Head of caudate nucleus (tissue), 42 donors: Measurements from ENCODE around the gene P2RY14.
A peak's percentile ranks its signal among the peaks of the same experiment; 100 is the strongest.

Experiments
- DNase-seq, 42 donors: peaks; one replicate each; pipeline versions ENCODE4 v3.0.0 to v3.0.0-alpha.2; 2020 to 2021; ENCODE audit warnings: mixed read lengths in 7 of 42
- intact Hi-C: fragments of 100-400 bp; cut with DNase I; formaldehyde crosslinking; loops from one replicate; pipeline ENCODE4 v1.15.0; 2022

P2RY14 gene

DNA sequence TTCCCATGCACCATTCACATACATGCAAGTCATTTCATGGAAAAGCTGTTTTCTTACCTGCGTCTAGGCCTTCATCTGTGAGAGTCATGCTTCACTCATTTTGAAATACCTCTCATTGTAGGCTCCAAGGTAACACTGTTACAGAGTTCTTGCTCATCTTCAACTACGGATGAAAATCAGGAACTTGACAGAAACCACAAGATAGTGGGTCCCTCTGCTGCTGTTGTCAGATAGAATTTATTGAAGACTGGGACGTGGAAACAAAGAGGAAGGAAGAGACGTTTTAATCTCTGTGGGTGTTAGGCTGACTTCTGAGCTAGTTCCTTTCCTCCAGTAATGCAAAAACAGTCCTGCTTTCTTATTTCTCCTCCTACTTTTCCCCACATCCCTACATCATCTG is at the start of gene P2RY14:
TSS of gene P2RY14 (minus strand) at position 313 of the 400 bp plus-strand sequence. CDS start 64,226 bp downstream, outside the sequence.
- intact Hi-C loops: no loop called here

DNA sequence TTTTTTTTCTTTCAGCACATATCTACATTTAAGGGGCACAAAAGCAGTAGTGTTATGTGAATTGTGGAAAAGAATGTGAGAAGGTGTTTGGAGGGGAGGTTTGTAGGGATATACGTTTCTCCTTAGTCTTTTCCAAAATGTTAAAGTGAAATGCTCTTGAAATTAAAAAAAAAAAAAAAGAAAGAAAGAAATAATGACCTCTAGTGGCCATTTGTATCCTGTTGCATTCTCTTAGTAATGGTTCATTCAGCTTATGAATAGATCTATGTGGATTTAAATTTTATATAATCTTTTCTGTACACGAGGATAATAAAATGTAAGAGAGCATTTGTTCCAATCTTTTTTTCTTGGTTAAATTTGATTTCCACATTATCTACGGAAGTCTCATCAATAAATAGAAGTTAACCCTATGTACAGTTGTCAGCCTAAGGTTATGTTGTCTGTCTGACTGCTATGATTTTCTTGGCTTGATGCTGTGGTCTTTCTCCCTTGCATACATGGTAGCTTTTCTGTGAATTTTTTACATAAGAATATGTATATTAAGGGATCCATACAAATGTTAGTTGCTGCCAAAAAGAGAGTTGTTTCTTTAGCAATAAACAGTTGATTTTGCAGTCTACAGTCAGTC is 49.3 kb upstream of the P2RY14 start:
- DNase-seq: no peak
- intact Hi-C loops: no loop called here

More for the DNA sequence above, at the start of gene P2RY14:
- peak in 2 of 42 donors; percentile 7 to 13 for DNase-seq

DNA sequence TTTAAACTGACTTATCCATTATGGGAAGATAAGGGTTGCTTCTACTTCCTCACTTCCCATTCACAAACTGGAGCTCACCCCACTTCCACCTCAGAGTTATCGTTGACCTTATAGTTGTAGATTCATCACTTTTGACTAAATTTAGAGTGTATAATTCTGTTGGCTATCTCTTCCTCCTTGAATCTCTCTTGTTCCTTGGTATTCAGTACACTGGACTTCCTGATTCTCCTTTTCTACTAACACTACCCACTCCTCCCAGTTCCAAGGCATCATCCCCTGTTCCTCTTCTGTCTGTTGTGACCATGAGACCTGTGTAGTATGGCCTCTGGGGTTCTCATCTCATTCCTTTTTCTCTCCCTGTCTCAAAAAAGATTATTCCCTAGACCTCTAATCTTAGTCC is 44.2 kb upstream of the P2RY14 start:
- intact Hi-C loops: no loop called here
- DNase-seq: no peak

DNA sequence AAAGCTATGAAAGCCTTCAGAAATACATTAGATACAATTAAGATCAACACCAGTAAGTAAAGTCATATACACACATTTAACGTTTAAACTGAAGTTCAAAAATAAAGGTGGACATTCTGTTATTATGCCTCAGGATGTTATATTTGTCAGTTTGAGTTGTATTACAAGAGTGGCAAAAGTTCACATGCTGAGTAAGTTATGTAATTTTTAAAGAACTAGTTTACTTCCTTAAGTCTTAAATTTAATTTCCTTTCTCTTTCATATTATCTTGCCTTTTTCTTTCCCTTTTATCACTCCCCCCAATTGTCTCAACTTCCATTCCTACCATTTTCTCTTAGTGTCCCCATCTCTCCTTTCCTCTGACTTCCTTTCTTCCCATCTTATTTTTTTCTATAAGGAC is 43.2 kb upstream of the P2RY14 start:
- no peak for DNase-seq
- intact Hi-C loops: no loop called here

GRCh38 chr3:151320131-151320530 is 41.8 kb upstream of the P2RY14 start:
- intact Hi-C loops: no loop called here
- no peak for DNase-seq

GRCh38 chr3:151319628-151320027 is 41.3 kb upstream of the P2RY14 start:
- no peak for DNase-seq
- intact Hi-C loops: no loop called here

DNA sequence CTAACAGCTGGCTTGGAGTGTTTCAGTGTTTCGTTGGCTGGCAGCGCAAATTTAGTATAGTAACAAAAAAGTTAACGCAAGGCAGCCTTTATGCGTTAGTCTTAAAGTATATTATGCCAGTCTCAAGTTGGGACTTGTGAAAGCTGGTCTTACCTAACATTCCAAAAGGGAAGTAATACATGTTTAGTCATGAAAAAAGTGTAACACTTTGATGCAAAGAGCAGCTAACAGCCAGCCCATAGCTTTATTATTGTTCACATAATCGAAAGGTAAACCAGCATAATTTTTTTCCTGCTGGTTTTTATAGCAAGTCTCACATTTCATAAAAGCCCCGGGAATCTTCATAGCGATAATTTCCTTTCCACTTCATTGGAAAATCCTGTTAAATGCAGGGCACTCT is 40.6 kb upstream of the P2RY14 start:
- DNase-seq: no peak
- intact Hi-C loops: no loop called here

DNA sequence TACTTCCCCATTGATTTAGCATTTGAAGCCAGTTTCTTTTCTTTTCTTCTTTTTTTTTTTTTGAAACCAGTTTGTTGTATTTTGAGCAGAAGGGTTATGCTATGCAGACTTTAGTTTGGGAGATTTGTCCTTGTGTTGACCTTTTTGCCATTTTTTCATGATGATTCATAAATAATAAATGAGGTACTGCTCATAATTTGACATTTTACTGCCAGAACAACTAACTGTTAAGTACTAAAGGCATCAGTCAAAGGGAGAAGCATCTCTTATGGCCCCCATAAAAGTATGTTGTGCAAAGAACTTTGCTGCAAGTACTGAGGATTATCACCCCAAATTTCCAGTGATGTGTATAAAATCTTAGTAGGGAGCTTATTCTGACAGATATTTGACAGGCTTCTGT is 40.0 kb upstream of the P2RY14 start:
- intact Hi-C loops: no loop called here
- no peak for DNase-seq

- intact Hi-C loops: no loop called here
- peak in 17 of 42 donors; percentile 7 to 68 (median 31) for DNase-seq
These were observed 38.1 kb upstream of the P2RY14 start, which contains the start of gene GPR87 for GRCh38 chr3:151316267-151316991. TSS of gene GPR87 (minus strand) at chr3:151316820. CDS start at chr3:151300100, 16,720 bp downstream.

GRCh38 chr3:151315846-151316245 is 37.5 kb upstream of the P2RY14 start:
- DNase-seq: no peak
- intact Hi-C loops: no loop called here

- intact Hi-C loops: no loop called here
- no peak for DNase-seq
These were observed 36.8 kb upstream of the P2RY14 start for GRCh38 chr3:151315136-151315535.

- DNase-seq: no peak
- intact Hi-C loops: no loop called here
These were observed 36.3 kb upstream of the P2RY14 start for GRCh38 chr3:151314593-151314992.

- intact Hi-C loops: no loop called here
- no peak for DNase-seq
These were observed 35.8 kb upstream of the P2RY14 start for GRCh38 chr3:151314137-151314536.

GRCh38 chr3:151312972-151313371 is 34.6 kb upstream of the P2RY14 start:
- intact Hi-C loops: no loop called here
- no peak for DNase-seq

DNA sequence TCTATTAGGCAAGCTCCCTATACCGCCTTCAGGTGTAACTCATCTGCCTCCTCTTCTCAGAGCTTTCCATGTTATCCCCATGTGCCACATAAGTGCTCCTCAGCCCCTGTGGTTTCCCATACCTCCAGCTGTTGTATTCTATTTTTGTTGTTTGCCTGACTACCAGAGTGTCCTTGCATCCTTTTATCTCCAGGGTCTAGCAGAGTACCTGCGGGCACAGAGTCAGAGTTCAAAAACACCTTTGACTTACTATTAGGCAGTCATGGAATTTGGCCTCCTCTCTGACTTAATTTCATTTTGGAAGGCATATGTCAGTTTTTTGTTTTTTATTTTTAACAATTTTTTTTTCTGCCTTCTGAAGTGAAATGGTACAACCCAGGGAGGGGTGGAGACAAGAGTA is 31.2 kb upstream of the P2RY14 start:
- no peak for DNase-seq
- intact Hi-C loops: no loop called here

DNA sequence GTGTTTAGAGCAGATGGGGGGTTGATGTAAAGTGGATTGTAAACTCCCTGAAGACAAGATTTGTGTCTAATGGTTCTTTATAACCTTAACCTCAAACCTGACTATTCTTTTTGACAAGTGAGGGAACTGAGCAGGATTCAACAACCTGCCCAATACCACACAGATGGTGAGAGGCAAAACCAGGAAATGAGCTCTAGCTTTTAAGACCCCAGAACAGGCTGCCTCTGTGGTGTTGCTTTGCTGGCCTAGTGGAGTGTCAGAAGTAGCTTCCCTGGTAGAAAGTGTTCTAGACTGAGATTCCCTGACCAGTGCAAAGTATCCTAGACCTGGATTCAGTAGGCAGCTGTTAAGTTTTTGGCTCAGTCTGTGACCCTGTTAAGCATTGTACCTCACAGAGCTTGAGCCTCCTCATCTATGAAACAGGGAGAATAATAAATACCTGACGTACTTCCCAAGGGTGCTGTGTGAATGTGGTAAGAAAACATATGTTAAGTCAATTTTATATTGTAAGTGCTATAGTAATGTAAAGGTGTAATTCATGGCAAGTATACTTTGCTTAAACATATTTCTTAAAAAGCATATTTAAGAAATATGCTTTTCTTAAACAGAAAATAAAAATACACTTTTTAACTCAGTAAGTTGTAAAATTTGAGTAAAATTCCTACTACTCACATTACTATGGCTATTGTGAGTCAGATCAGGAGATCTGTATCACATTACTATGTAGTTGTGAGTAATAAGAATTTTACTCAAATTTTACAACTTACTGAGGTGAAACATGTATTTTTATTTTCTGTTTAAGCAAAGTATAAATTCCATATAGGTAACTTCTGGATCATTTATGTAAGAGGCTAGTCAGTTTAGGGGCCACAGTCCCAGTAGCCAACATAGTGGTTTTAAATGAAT is 29.5 kb upstream of the P2RY14 start:
- intact Hi-C loops: no loop called here
- no peak for DNase-seq

DNA sequence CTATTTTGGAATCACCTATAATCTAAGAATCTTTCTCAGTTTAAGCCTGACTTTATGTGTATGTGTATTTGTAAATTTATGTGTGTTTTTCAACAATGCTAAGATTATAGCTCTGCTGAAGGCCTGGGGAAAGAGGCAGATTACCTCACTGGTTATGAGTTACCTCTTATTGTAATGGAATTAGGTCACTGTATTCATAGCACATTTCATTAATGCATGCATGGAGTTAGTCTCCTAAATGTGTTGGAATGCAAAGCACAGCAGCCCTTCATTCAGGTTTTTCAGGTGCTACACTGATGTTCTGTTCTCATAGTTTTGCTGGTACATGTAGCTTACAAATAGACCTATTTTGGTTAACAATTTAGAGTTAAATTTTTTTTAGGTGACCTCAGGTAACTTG is 28.8 kb upstream of the P2RY14 start:
- DNase-seq: no peak
- intact Hi-C loops: no loop called here

- DNase-seq: no peak
- intact Hi-C loops: no loop called here
These were observed 27.9 kb upstream of the P2RY14 start for GRCh38 chr3:151306168-151306810.

DNA sequence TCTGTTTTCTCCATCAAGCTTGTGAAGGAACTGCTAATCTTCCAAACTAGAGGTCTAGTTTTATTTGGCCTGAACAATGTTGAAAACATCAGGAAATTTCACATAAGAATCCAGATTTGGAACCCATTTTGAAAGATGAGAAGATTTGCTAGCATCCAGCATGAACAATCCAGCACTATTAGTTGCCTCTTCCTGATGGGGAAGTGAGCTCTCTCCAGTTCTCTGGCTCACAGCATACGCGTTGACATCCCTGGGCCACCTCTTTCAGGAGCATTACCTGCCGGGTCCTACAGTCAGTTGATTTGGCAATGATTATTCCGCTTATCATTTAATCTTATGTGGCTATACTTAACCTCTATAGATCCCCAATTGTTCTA is 27.4 kb upstream of the P2RY14 start:
- DNase-seq: no peak
- intact Hi-C loops: no loop called here
